SK-N-SH (cell line): ENCODE measurements around the gene OVOL3.

ENCODE experiments used
- EZH2phosphoT487 ChIP-seq: fragments of 200-600 bp; sonication (generic); IDR thresholded peaks from 2 replicates; pipeline ENCODE4 v1.6.1; 2017; ENCODE audit warnings: low read depth, mixed run types, mild to moderate bottlenecking, antibody characterized with exemption, moderate library complexity, borderline replicate concordance
- FOXM1 ChIP-seq: IDR thresholded peaks from 2 replicates; pipeline ENCODE4 v1.4.0; 2012; ENCODE audit warnings: low read depth, mild to moderate bottlenecking
- GABPA ChIP-seq: IDR thresholded peaks from 2 replicates; pipeline ENCODE4 v1.4.0; 2012; ENCODE audit warnings: low read depth, mild to moderate bottlenecking
- GATA2 ChIP-seq: sonication (generic); formaldehyde crosslinking; IDR thresholded peaks from 2 replicates; pipeline ENCODE4 v1.5.0; 2020; ENCODE audit warnings: mild to moderate bottlenecking, missing genetic modification reagents
- MAX ChIP-seq: IDR thresholded peaks from 2 replicates; pipeline ENCODE4 v1.4.0; 2012; ENCODE audit warnings: low read depth
- MXI1 ChIP-seq: IDR thresholded peaks from 2 replicates; pipeline ENCODE4 v1.6.1; 2012; ENCODE audit warnings: mild to moderate bottlenecking, low read depth, low read length, improper control_type of control experiment
- PBX3 ChIP-seq: IDR thresholded peaks from 2 replicates; pipeline ENCODE4; 2012
- POLR2AphosphoS5 ChIP-seq: IDR thresholded peaks from 2 replicates; pipeline ENCODE4 v1.6.1; 2012; ENCODE audit warnings: low read depth, low read length
- RFX5 ChIP-seq: IDR thresholded peaks from 2 replicates; pipeline ENCODE4 v1.6.1; 2012; ENCODE audit warnings: mild to moderate bottlenecking, improper control_type of control experiment, low read length
- RXRA ChIP-seq: IDR thresholded peaks from 2 replicates; pipeline ENCODE4 v1.4.0; 2012; ENCODE audit warnings: low read depth, mild to moderate bottlenecking, borderline replicate concordance
- TAF1 ChIP-seq: IDR thresholded peaks from 2 replicates; pipeline ENCODE4 v1.6.1; 2012; ENCODE audit warnings: low read depth, mild to moderate bottlenecking, low read length, moderate library complexity, borderline replicate concordance
- USF1 ChIP-seq: IDR thresholded peaks from 2 replicates; pipeline ENCODE4 v1.4.0; 2012; ENCODE audit warnings: low read depth, borderline replicate concordance
- TF ChIP-seq, protein P1 (sequence below): fragments of 200-600 bp; sonication (generic); IDR thresholded peaks from 2 replicates; pipeline ENCODE4 v1.6.1; 2017; ENCODE audit warnings: antibody characterized with exemption, mild to moderate bottlenecking, moderate library complexity
- TF ChIP-seq, protein P2 (sequence below): IDR thresholded peaks from 2 replicates; pipeline ENCODE4 v1.6.1; 2012; ENCODE audit warnings: mild to moderate bottlenecking, low read depth, low read length, moderate library complexity

DNA sequence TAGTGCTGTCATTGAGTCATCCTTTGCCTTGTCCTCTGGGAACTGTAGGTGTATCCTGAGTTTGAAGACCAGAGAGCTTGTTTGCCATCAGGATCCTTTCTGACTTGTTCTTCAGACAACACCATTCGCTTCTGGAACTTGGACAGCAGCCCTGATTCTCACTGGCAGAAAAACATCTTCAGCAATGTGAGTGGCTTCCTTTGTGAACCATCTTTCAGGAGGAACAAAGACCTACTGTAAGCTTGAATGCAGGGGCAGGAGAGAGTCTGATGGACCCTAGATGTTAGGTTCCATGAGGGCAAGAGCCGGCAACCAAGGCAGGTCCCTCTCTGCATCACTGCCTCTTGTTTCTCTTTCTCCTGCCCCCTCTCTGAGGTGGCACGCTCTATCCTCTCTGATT lies 29.6 kb upstream of the OVOL3 start:
- TF ChIP-seq EZH2phosphoT487, result no peak
- no peak for TF ChIP-seq FOXM1
- TF ChIP-seq, protein P1, sequence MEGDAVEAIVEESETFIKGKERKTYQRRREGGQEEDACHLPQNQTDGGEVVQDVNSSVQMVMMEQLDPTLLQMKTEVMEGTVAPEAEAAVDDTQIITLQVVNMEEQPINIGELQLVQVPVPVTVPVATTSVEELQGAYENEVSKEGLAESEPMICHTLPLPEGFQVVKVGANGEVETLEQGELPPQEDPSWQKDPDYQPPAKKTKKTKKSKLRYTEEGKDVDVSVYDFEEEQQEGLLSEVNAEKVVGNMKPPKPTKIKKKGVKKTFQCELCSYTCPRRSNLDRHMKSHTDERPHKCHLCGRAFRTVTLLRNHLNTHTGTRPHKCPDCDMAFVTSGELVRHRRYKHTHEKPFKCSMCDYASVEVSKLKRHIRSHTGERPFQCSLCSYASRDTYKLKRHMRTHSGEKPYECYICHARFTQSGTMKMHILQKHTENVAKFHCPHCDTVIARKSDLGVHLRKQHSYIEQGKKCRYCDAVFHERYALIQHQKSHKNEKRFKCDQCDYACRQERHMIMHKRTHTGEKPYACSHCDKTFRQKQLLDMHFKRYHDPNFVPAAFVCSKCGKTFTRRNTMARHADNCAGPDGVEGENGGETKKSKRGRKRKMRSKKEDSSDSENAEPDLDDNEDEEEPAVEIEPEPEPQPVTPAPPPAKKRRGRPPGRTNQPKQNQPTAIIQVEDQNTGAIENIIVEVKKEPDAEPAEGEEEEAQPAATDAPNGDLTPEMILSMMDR, result no peak
- no peak for TF ChIP-seq GABPA
- no peak for TF ChIP-seq GATA2
- no peak for TF ChIP-seq RXRA
- TF ChIP-seq MXI1, result no peak
- no peak for TF ChIP-seq PBX3
- no peak for TF ChIP-seq MAX
- no peak for TF ChIP-seq USF1
- TF ChIP-seq RFX5, result no peak
- TF ChIP-seq POLR2AphosphoS5, result no peak
- TF ChIP-seq TAF1, result no peak
- TF ChIP-seq, protein P2, sequence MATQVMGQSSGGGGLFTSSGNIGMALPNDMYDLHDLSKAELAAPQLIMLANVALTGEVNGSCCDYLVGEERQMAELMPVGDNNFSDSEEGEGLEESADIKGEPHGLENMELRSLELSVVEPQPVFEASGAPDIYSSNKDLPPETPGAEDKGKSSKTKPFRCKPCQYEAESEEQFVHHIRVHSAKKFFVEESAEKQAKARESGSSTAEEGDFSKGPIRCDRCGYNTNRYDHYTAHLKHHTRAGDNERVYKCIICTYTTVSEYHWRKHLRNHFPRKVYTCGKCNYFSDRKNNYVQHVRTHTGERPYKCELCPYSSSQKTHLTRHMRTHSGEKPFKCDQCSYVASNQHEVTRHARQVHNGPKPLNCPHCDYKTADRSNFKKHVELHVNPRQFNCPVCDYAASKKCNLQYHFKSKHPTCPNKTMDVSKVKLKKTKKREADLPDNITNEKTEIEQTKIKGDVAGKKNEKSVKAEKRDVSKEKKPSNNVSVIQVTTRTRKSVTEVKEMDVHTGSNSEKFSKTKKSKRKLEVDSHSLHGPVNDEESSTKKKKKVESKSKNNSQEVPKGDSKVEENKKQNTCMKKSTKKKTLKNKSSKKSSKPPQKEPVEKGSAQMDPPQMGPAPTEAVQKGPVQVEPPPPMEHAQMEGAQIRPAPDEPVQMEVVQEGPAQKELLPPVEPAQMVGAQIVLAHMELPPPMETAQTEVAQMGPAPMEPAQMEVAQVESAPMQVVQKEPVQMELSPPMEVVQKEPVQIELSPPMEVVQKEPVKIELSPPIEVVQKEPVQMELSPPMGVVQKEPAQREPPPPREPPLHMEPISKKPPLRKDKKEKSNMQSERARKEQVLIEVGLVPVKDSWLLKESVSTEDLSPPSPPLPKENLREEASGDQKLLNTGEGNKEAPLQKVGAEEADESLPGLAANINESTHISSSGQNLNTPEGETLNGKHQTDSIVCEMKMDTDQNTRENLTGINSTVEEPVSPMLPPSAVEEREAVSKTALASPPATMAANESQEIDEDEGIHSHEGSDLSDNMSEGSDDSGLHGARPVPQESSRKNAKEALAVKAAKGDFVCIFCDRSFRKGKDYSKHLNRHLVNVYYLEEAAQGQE, result no peak
